ENCODE measurements around the gene CASKIN1.

DNA sequence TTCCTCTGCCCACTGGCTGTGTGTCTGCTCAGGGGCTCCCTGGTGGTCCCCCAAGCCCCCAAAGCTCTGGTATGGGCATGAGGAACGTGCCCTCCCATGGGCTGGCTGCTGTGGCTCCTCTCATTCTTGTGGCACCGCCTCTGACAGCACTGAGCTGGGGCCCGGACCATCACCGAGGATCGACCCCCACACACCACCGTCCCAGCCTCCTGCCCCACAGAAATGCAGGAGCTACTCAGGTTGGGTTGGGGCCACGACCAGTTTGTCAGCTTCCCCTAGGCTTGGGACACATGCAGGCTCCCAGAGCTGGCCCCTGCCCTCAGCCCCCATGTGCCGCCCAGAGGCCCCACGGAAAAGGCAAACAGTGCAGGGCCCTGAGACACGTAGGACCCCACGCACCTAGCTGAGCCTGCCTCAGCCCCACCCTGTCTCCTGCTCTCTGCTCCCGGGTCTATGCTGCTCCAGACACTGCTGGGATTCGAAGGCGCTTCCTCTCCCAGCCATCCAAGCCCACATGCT lies 3.3 kb upstream of the CASKIN1 start:
- TF ChIP-seq POLR2A (IDR thresholded peaks at IDR 0.05; ENCODE audit: low read length) (no peak), GATA1 (IDR thresholded peaks at IDR 0.05; ENCODE audit: low read depth, low read length) (no peak)
